Smooth muscle cell (in vitro differentiated cells): ENCODE data around the gene BTD. TPM values are rescaled to one million over a fixed set of nuclear protein-coding genes. Genes with fewer than 3 reads are reported as not detected.
"Not testable (repeated sequence)": the region's sequence is repeated elsewhere in the genome, so short reads cannot be mapped to it uniquely, and the experiment has no call there.

ENCODE experiments used
- DNase-seq: peaks from one replicate; lab custom pipeline; 2025; ENCODE audit not compliant: unreplicated experiment; lab: John Stamatoyannopoulos, UW
- H2AFZ ChIP-seq: fragments of 200-600 bp; sonication (generic); 2 replicates; pipeline ENCODE4 v1.6.0; 2016; ENCODE audit warnings: antibody characterized with exemption, low read depth, mild to moderate bottlenecking
- H3F3A ChIP-seq: fragments of 200-600 bp; sonication (generic); 2 replicates; pipeline ENCODE4 v1.6.0; 2017; ENCODE audit warnings: antibody characterized with exemption, low read depth
- H3K27ac ChIP-seq: fragments of 200-600 bp; sonication (generic); 2 replicates; pipeline ENCODE4 v1.5.1; 2016; ENCODE audit warnings: low read depth, mild to moderate bottlenecking
- H3K27me3 ChIP-seq: fragments of 200-600 bp; sonication (generic); 2 replicates; pipeline ENCODE4 v1.6.1; 2016; ENCODE audit warnings: low read depth, mild to moderate bottlenecking
- H3K36me3 ChIP-seq: fragments of 200-600 bp; sonication (generic); 2 replicates; pipeline ENCODE4 v1.5.1; 2016; ENCODE audit warnings: low read depth
- H3K4me1 ChIP-seq: fragments of 200-600 bp; sonication (generic); 2 replicates; pipeline ENCODE4 v1.5.1; 2016; ENCODE audit warnings: low read depth
- H3K4me2 ChIP-seq: fragments of 200-600 bp; sonication (generic); 2 replicates; pipeline ENCODE4 v1.6.0; 2016; ENCODE audit warnings: mild to moderate bottlenecking
- H3K4me3 ChIP-seq: fragments of 200-600 bp; sonication (generic); 2 replicates; pipeline ENCODE4 v1.5.1; 2016; ENCODE audit warnings: mild to moderate bottlenecking
- H3K79me2 ChIP-seq: fragments of 200-600 bp; sonication (generic); 2 replicates; pipeline ENCODE4 v1.6.0; 2016; ENCODE audit warnings: low read depth, mild to moderate bottlenecking
- H3K9ac ChIP-seq: fragments of 200-600 bp; sonication (generic); 2 replicates; pipeline ENCODE4 v1.6.0; 2016; ENCODE audit warnings: low read depth
- H3K9me3 ChIP-seq: fragments of 200-600 bp; sonication (generic); replicated peaks from 2 replicates; pipeline ENCODE4 v1.5.1; 2016; ENCODE audit warnings: low read depth
- H4K20me1 ChIP-seq: fragments of 200-600 bp; sonication (generic); 2 replicates; pipeline ENCODE4 v1.6.0; 2016; ENCODE audit warnings: low read depth
- WGBS: methylation state at CpG from one replicate; pipeline ENCODE4 v1.1.7; 2016; ENCODE audit warnings: low lambda C conversion rate; 5-methylcytosine and 5-hydroxymethylcytosine counted together
- polyA plus RNA-seq: library from polyadenylated mRNA; unstranded; fragments of >200 nt; fragmentation: Nextera tagmentation; extraction: Ambion mirVana; gene quantifications from 2 replicates; pipeline ENCODE4 v1.2.1, GENCODE V29; 2016
- total RNA-seq: library from RNA; depleted of rRNA; stranded (reverse); fragments of >200 nt; gene quantifications from 2 replicates; pipeline ENCODE4 v1.2.3, GENCODE V29; 2014
- TF ChIP-seq, protein P1 (sequence below): fragments of 200-600 bp; sonication (generic); IDR thresholded peaks from 2 replicates; pipeline ENCODE4 v1.5.1; 2017; ENCODE audit warnings: borderline replicate concordance, mild to moderate bottlenecking, antibody characterized with exemption; ENCODE audit not compliant: insufficient read depth, poor library complexity, severe bottlenecking

Gene BTD
- total and polyA plus RNA-seq, 2 experiments from 2014 or later: 20.9 to 23.6 TPM

- WGBS: 86% methylated on average over 1 of the region's 1 CpG
- TF ChIP-seq, protein P1, sequence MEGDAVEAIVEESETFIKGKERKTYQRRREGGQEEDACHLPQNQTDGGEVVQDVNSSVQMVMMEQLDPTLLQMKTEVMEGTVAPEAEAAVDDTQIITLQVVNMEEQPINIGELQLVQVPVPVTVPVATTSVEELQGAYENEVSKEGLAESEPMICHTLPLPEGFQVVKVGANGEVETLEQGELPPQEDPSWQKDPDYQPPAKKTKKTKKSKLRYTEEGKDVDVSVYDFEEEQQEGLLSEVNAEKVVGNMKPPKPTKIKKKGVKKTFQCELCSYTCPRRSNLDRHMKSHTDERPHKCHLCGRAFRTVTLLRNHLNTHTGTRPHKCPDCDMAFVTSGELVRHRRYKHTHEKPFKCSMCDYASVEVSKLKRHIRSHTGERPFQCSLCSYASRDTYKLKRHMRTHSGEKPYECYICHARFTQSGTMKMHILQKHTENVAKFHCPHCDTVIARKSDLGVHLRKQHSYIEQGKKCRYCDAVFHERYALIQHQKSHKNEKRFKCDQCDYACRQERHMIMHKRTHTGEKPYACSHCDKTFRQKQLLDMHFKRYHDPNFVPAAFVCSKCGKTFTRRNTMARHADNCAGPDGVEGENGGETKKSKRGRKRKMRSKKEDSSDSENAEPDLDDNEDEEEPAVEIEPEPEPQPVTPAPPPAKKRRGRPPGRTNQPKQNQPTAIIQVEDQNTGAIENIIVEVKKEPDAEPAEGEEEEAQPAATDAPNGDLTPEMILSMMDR: no peak
Observed at GRCh38 chr3:15612001-15612400, 10.5 kb downstream of the BTD start.

GRCh38 chr3:15614958-15615357 is 13.4 kb downstream of the BTD start:
- Histone ChIP-seq H3K4me3 (no peak overlapping the region), H3F3A (no peaks in the 10 kb centered on the region), H3K27me3 (no peaks in the 10 kb centered on the region), H2AFZ (no peak overlapping the region), H4K20me1 (no peaks in the 10 kb centered on the region), H3K27ac (no peak overlapping the region), H3K79me2 (no peaks in the 10 kb centered on the region), H3K36me3 (no peaks in the 10 kb centered on the region), H3K4me2 (no peak overlapping the region), H3K4me1 (no peaks in the 10 kb centered on the region), H3K9ac (no peak overlapping the region), H3K9me3 (no peaks in the 10 kb centered on the region)
- WGBS: 96% methylated on average over 1 of the region's 1 CpG
- no peak for DNase-seq
- TF ChIP-seq, protein P1: no peak

More at GRCh38 chr3:15612001-15612400, 10.5 kb downstream of the BTD start:
- Histone ChIP-seq H3K4me2 (no peak overlapping the region), H3K27me3 (no peaks in the 10 kb centered on the region), H3K79me2 (no peaks in the 10 kb centered on the region), H3K9ac (no peak overlapping the region), H3K4me3 (no peak overlapping the region), H2AFZ (no peak overlapping the region), H3K27ac (no peak overlapping the region), H3F3A (no peaks in the 10 kb centered on the region), H4K20me1 (no peaks in the 10 kb centered on the region), H3K36me3 (no peaks in the 10 kb centered on the region), H3K4me1 (no peaks in the 10 kb centered on the region), H3K9me3 (no peaks in the 10 kb centered on the region)
- no peak for DNase-seq

DNA sequence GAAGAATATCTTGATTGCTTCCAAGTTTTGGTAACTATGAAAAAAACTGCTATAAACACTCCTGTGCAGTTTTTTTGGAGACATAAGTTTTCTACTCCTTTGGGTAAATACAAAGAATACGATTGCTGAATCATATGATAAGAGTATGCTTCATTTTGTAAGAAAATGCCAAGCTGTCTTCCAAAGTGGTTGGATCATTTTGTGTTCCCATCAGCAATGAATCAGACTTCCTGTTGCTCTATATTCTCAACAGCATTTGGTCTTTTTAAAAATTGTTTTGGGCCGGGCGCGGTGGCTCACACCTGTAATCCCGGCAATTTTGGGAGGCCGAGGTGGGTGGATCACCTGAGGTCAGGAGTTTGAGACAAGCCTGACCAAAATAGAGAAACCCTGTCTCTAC is 14.5 kb downstream of the BTD start:
- H3F3A ChIP-seq: no peaks in the 10 kb centered on the region
- TF ChIP-seq, protein P1: no peak
- H3K9ac ChIP-seq: no peak overlapping the region
- WGBS: 92% methylated on average over 6 of the region's 6 CpGs
- no peaks in the 10 kb centered on the region for H4K20me1 ChIP-seq
- no peaks in the 10 kb centered on the region for H3K4me1 ChIP-seq
- no peaks in the 10 kb centered on the region for H3K79me2 ChIP-seq
- DNase-seq: no peak
- H3K9me3 ChIP-seq: no peaks in the 10 kb centered on the region
- no peak overlapping the region for H2AFZ ChIP-seq
- no peak overlapping the region for H3K27ac ChIP-seq
- H3K4me3 ChIP-seq: no peak overlapping the region
- H3K4me2 ChIP-seq: no peak overlapping the region
- no peaks in the 10 kb centered on the region for H3K36me3 ChIP-seq
- H3K27me3 ChIP-seq: no peaks in the 10 kb centered on the region

DNA sequence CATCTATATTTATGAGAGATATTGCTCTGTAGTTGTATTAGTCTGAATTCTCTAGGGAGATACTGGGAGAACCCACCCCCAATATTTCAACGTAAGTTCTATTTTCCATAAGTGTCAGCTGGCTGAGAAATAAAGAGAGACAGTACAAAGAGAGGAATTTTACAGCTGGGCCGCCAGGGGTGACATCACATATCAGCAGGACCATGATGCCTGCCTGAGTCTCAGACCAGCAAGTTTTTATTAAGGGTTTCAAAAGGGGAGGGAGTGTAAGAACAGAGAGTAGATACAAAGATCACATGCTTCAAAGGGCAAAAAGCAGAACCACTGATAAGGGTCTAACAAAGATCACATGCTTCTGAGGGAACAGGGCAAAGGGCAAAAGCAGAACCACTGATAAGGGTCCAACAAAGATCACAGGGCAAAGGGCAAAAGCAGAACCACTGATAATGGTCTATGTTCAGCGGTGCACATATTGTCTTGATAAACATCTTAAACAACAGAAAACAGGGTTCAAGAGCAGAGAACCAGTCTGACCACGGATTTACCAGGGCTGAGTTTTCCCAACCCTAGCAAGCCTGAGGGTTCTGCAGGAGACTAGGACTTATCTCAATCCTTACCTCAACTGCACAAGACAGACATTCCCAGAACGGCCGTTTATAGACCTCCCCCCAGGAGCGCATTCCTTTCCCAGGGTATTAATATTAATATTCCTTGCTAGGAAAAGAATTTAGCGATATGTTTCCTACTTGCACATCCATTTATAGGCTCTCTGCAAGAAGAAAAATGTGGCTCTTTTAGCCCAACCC is 18.3 kb downstream of the BTD start:
- not testable (repeated sequence) for H3K27ac ChIP-seq, H3K79me2 ChIP-seq, DNase-seq, H3K9ac ChIP-seq, H3K4me1 ChIP-seq, H4K20me1 ChIP-seq, H3K4me2 ChIP-seq, H3K36me3 ChIP-seq, H3K9me3 ChIP-seq, H3F3A ChIP-seq, H3K27me3 ChIP-seq, H3K4me3 ChIP-seq, H2AFZ ChIP-seq
- 90% methylated on average over 8 of the region's 8 CpGs for WGBS
